ENCODE data around the gene ADAMTSL2. TPM values are rescaled to one million over a fixed set of nuclear protein-coding genes. Genes with fewer than 3 reads are reported as not detected.

Gene ADAMTSL2
- total RNA-seq, 1 donor from 2014 or later = 17.4 TPM

- Histone ChIP-seq H3K27me3 (no peaks in the 10 kb centered on the region), H3K4me3 (no peak overlapping the region), H3K36me3 (no peaks in the 10 kb centered on the region), H3K27ac (peak overlapping the region; percentile 60), H3K4me1 (peaks cover 14% of the 10 kb centered on the region), H3K9me3 (no peaks in the 10 kb centered on the region)
- ATAC-seq (no peak), DNase-seq (no peak)
- TF ChIP-seq, protein P1, sequence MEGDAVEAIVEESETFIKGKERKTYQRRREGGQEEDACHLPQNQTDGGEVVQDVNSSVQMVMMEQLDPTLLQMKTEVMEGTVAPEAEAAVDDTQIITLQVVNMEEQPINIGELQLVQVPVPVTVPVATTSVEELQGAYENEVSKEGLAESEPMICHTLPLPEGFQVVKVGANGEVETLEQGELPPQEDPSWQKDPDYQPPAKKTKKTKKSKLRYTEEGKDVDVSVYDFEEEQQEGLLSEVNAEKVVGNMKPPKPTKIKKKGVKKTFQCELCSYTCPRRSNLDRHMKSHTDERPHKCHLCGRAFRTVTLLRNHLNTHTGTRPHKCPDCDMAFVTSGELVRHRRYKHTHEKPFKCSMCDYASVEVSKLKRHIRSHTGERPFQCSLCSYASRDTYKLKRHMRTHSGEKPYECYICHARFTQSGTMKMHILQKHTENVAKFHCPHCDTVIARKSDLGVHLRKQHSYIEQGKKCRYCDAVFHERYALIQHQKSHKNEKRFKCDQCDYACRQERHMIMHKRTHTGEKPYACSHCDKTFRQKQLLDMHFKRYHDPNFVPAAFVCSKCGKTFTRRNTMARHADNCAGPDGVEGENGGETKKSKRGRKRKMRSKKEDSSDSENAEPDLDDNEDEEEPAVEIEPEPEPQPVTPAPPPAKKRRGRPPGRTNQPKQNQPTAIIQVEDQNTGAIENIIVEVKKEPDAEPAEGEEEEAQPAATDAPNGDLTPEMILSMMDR (IDR thresholded peaks at IDR 0.05) = no peak
- intact Hi-C loops (cut with DNase I) = no loop called here
Measured at GRCh38 chr9:133564451-133565116, 30.1 kb downstream of the ADAMTSL2 start.

- no peaks in the 10 kb centered on the region for H3K9me3 ChIP-seq
- no peaks in the 10 kb centered on the region for H3K27me3 ChIP-seq
- ATAC-seq = no peak
- intact Hi-C loops (cut with DNase I) = no loop called here
- H3K4me1 ChIP-seq = peaks cover 7% of the 10 kb centered on the region
- H3K27ac ChIP-seq = no peak overlapping the region
- DNase-seq = no peak
- no peaks in the 10 kb centered on the region for H3K36me3 ChIP-seq
- H3K4me3 ChIP-seq = no peak overlapping the region
- TF ChIP-seq, protein P1 (IDR thresholded peaks at IDR 0.05) = no peak
Measured at GRCh38 chr9:133566382-133566781, 31.9 kb downstream of the ADAMTSL2 start.

DNA sequence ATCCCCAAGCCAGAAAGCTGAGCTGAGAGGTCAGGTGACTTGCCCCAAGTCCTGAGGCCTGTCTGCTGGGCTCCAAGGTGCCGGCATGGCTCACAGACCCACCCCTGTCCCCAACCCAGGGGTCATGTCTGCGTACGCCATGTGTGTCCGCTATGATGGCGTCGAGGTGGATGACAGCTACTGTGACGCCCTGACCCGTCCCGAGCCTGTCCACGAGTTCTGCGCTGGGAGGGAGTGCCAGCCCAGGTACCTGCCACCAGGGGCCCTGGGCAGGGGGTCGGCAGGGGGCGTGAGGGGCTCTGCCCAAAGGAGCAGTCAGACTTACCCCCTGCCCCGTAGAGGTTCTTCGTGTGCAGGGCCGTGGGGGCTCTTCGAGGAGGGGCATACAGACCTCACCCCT is 32.3 kb downstream of the ADAMTSL2 start:
- no peak overlapping the region for H3K4me3 ChIP-seq
- intact Hi-C loops (cut with DNase I) = no loop called here
- no peaks in the 10 kb centered on the region for H3K27me3 ChIP-seq
- no peak overlapping the region for H3K27ac ChIP-seq
- H3K36me3 ChIP-seq = no peaks in the 10 kb centered on the region
- TF ChIP-seq, protein P1 (IDR thresholded peaks at IDR 0.05) = no peak
- H3K9me3 ChIP-seq = no peaks in the 10 kb centered on the region
- DNase-seq (no peak), ATAC-seq (no peak)
- peaks cover 7% of the 10 kb centered on the region for H3K4me1 ChIP-seq

GRCh38 chr9:133568186-133568585 is 33.7 kb downstream of the ADAMTSL2 start:
- intact Hi-C loops (cut with DNase I) = no loop called here
- DNase-seq (no peak), ATAC-seq (no peak)
- Histone ChIP-seq H3K4me1 (peaks cover 14% of the 10 kb centered on the region), H3K9me3 (no peaks in the 10 kb centered on the region), H3K36me3 (no peaks in the 10 kb centered on the region), H3K27me3 (no peaks in the 10 kb centered on the region), H3K4me3 (no peak overlapping the region), H3K27ac (no peak overlapping the region)
- TF ChIP-seq, protein P1 (IDR thresholded peaks at IDR 0.05) = no peak

GRCh38 chr9:133569121-133569785 is 34.7 kb downstream of the ADAMTSL2 start:
- intact Hi-C loops (cut with DNase I) = no loop called here
- ATAC-seq = no peak

More at GRCh38 chr9:133569121-133569785, 34.7 kb downstream of the ADAMTSL2 start:
- Histone ChIP-seq H3K27me3 (no peaks in the 10 kb centered on the region), H3K27ac (no peak overlapping the region), H3K9me3 (no peaks in the 10 kb centered on the region), H3K36me3 (no peaks in the 10 kb centered on the region), H3K4me3 (no peak overlapping the region), H3K4me1 (peaks cover 12% of the 10 kb centered on the region)
- TF ChIP-seq, protein P1 (IDR thresholded peaks at IDR 0.05) = no peak
- no peak for DNase-seq

All from upper lobe of right lung (tissue), 1 donor.